Retinal pigment epithelial cell (primary cell): ENCODE results near the gene GOLGA6D.
"Not testable (repeated sequence)": the region's sequence is repeated elsewhere in the genome, so short reads cannot be mapped to it uniquely, and the experiment has no call there.

Source experiments
- DNase-seq: peaks from one replicate; pipeline ENCODE4 v3.0.0-alpha.2; 2010; ENCODE audit warnings: low read depth
- H3K4me3 ChIP-seq: 2 replicates; pipeline ENCODE4 v1.5.1; 2011; ENCODE audit warnings: mild to moderate bottlenecking, low read length, control low read depth, moderate library complexity
- CTCF ChIP-seq: conservative IDR thresholded peaks from 2 replicates; pipeline ENCODE4 v1.5.1; 2011; ENCODE audit warnings: low read depth, low read length, control low read depth, inconsistent platforms

The GOLGA6D gene

GRCh38 chr15:75314552-75315290 is 32.1 kb downstream of the GOLGA6D start:
- no peak overlapping the region for H3K4me3 ChIP-seq
- no peak for TF ChIP-seq CTCF
- DNase-seq: no peak

DNA sequence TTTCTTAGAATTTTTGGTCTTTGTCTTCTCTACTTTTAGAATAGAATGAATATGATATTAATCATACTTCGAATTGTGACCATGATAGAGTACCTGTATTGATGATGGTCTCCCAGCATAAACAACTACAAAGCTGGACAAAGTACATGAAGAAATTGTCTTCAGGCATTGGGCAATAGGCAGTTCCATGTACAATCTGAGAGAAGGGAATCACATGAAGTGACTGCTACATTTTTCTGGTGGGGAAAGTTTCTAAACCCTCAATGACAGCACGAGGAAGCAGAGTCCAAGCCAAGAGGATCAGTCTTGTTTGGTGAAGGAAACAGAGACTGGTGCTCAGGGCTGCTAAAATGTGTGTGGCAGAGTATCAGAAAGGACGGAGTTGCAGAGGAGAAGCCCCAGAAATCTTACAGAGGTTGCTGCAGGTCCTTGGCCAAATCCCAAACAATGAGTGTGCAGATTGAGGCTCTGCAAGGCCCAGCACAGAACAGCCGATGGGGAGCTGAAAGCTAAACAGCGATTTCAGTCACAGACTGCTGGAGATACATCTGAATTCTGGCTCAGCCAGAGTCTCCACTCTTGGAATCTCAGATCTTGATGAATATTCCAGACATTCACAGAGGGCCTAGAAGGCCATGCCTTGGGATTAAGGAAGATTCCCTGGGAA is 36.7 kb downstream of the GOLGA6D start:
- not testable (repeated sequence) for DNase-seq, H3K4me3 ChIP-seq

DNA sequence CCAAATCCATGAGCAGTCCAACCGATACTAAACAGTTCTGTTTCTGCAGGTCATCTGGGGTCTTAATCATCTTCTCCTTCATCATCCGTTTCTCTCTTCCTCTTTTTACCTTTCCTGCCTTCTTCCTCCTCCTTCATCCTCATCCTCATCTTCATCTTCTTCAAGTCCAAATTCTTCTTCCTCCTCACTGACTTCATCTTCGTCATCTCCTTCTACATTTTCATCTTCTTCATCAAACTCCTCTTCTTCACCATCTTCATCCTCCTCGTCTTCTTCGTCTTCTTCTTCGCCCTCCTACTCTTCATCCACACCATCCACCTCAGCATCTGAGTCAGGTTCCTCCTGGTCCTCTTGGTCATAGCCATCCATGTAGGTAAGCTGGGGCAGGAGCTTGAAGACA is 39.1 kb downstream of the GOLGA6D start:
- TF ChIP-seq CTCF: no peak
- no peak for DNase-seq
- no peak overlapping the region for H3K4me3 ChIP-seq

- TF ChIP-seq CTCF: no peak
- no peak for DNase-seq
- no peak overlapping the region for H3K4me3 ChIP-seq
Observed at GRCh38 chr15:75325922-75326321, 43.3 kb downstream of the GOLGA6D start.

DNA sequence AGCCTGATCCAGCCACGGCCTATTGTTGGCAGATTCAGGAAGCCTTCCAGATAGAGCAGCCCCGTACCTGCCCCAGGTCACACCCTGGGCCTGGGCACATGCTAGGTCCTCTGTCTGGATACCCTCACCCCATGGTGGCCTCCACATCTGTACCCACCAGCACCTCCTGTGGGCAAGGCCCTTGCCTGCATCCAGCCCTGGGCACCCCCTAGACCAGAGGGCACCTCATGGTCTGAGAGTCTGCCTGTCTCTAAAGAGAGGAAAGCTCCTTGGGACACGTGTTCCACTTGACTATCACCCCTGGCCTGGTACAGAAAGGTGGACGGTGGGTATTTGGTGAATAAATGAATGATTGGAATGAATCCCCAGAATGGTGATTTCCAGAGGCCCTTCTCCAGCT is 44.4 kb downstream of the GOLGA6D start:
- no peak for TF ChIP-seq CTCF
- DNase-seq: no peak
- H3K4me3 ChIP-seq: no peak overlapping the region

DNA sequence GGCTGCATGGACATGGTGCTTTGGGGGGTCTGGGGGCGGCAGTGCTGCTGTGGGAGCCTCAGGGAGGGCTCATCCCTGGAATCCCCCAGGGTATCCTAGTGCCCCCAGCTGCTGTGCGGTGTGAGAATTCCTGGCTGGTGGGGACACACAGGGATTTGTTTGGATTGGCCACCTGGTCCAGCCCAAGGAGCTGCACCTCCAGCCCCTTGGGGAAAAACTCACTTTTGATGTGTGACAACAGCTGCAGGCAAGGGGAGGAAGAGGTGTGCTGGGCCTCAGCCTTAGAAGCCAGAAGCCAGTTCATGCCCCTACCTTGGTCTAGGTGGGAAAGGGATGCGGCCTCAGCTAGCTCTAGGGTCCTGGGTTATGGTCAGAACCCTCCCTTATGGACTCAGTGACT is 44.9 kb downstream of the GOLGA6D start:
- H3K4me3 ChIP-seq: no peak overlapping the region
- DNase-seq: no peak
- no peak for TF ChIP-seq CTCF

DNA sequence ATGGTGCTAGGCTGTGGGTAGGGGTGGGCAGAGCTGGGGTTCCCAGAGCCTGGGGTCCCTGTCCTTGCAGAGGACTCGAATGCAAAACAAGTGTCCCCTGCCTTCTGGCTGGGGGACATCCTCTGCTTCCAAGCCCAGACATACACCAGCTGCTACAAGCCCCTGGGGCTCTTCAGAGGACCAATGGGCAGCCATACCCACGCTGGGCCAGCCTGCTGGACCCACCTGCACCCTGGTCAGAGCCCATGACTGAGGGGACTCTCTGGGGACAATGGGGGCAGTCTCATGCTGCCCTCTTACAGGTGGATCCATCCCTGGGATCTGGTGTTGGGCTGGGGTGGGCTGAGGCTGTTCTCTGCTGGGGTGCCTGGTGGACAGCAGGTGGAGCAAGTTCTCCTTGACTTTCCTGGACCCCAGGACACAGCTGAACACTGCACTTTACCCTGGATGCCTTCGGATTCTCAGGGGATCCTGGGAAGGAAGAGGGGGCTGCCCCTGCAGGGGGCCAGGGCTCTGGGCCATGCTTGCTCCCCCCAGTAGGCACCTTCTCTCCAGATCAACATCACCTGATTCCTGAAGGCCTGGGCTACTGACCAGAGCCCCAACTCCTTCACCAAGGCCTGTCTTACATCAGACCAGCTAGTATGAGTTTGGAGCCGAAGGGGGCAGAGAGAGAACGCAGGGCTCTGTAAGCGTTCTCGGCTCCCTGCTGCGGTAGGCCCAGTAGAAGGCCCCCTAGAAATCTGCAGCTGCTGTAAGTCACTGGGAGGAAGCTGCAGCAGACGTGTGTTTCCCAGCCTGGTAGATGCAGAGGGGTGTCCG is 46.1 kb downstream of the GOLGA6D start:
- H3K4me3 ChIP-seq: no peak overlapping the region
- no peak for TF ChIP-seq CTCF
- DNase-seq: no peak
